ENCODE results near the gene ZNF511.

Gene ZNF511

DNA sequence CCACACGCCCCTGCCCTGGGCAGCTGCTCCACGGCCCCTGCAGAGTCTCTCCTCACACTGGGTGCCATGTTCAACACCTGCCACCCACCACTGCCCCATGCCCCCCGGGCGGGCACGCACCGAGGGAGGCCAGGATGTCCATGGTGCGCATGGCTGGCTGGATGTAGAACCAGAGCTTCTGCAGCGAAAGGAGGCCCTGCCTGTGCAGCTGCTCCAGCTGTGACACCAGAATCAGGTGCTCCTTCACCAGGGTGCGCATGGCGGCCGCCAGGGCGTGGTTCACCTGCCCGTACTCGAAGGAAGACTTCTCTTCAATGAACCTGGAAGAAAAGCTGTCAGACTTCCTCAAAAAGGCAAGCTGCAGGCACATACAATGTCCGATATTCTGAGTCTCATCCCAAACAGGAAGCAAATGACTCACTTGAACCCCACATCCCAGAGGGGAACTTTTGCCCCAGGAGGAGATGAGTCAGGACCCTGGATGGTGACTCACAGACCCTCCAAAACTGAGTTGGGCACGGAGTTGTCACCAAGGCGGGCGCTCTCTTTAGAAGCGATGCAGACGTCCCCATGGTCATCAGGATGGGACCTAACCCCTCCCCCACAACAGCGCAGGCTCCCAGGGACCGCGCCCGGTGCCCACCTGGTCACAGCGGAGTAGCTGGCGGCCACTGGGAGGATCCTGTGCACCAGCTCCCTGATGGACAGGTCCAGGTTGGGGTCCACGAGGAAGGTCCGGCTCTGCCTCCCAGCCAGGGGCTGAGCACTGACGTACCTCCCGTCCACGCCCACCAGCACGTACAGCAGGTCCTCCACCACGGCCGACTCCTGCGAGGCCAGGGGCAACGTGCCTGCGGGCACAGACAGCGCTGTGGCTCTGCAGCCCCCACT lies 15.6 kb upstream of the ZNF511 start:
- no peak for DNase-seq (ENCODE audit: low read depth)
- no peak overlapping the region for H3K4me3 ChIP-seq (ENCODE audit: control insufficient read depth, low read depth, low read length)

DNA sequence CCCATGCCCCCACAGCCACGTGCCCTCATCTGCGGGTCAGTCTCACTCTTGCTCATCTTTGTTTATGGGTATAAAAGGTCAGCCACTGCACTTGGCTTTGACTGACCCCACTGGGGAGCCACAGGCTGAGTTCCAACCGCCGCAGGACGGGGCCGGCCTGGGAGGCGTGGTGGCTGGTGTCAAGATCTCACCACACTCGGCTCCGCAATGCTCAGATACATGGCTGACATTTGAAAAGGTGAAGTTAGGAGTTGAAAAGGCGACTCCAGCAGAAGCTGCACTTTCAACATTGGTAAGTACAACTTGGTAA lies 14.9 kb upstream of the ZNF511 start:
- no peak overlapping the region for H3K4me3 ChIP-seq (ENCODE audit: control insufficient read depth, low read depth, low read length)
- no peak for DNase-seq (ENCODE audit: low read depth)
- TF ChIP-seq, protein P1, sequence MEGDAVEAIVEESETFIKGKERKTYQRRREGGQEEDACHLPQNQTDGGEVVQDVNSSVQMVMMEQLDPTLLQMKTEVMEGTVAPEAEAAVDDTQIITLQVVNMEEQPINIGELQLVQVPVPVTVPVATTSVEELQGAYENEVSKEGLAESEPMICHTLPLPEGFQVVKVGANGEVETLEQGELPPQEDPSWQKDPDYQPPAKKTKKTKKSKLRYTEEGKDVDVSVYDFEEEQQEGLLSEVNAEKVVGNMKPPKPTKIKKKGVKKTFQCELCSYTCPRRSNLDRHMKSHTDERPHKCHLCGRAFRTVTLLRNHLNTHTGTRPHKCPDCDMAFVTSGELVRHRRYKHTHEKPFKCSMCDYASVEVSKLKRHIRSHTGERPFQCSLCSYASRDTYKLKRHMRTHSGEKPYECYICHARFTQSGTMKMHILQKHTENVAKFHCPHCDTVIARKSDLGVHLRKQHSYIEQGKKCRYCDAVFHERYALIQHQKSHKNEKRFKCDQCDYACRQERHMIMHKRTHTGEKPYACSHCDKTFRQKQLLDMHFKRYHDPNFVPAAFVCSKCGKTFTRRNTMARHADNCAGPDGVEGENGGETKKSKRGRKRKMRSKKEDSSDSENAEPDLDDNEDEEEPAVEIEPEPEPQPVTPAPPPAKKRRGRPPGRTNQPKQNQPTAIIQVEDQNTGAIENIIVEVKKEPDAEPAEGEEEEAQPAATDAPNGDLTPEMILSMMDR (IDR thresholded peaks at IDR 0.05; ENCODE audit: control insufficient read depth, insufficient read depth, low read depth, low read length, missing control alignments), result no peak

More for the DNA sequence above, 15.6 kb upstream of the ZNF511 start:
- TF ChIP-seq, protein P1 (IDR thresholded peaks at IDR 0.05; ENCODE audit: control insufficient read depth, insufficient read depth, low read depth, low read length, missing control alignments), result no peak

DNA sequence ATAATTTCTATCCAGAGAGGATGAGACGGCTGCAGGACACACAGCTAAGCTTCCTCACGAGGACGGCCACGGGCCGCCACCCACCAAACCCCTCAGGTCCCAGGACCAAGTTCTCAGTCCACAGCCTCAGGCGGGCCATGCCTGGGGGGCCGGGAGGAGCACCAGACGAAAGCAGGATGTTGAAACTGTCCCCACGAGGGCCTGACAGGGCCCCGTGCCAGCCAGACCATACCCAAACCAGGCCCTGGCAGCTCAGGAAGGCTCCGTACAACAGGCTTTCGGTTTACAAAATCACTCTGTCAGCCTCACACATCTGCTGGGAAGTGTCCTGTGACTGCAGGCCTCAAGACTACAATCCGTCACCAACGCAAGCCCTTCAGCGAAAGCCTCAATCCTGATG lies 14.5 kb upstream of the ZNF511 start:
- TF ChIP-seq, protein P1 (IDR thresholded peaks at IDR 0.05; ENCODE audit: control insufficient read depth, insufficient read depth, low read depth, low read length, missing control alignments), result no peak
- H3K4me3 ChIP-seq (ENCODE audit: control insufficient read depth, low read depth, low read length), result no peak overlapping the region
- DNase-seq (ENCODE audit: low read depth), result no peak

DNA sequence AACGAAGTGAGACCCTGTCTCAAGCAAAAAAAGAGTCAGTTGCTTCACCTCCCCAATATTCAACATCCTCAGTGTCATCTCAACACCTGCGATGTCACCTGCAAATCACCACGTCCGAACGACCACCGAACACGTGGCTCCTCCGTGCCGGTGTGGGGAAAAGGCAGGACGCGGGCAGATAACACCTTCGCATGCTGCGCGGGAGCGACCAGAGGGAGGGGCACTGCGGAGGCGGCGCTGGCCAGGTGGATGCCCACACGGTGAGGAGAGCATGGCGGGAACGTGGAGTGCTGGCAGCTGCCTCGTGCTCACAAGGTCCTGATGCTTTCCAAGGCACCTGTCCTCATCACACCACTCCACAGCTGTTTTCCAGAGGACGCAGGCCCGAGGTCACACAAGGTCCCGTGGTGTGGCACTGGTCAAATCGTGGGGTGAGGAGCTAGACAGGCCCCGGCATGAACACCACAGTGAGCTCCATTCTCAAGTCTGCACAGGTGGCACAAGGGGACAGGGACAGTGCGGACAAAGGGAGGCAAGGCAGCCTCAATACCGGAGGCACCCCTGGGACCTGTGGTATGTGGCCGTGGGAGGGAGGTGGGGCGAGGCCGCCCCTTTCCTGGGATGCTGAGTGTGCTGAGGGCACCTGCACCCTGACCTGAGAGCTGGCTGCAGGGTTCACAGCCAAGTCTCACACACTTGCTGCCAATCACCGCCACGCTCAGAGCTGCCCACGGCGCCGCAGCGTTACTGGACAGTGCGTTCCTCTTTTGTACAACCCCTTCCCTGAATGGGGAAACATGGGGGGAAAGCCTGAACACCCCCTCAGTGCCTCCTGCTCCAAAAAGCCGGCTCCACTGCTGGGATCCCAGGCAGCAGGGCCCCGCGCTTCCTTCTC lies 13.0 kb upstream of the ZNF511 start:
- DNase-seq (ENCODE audit: low read depth), result no peak
- H3K4me3 ChIP-seq (ENCODE audit: control insufficient read depth, low read depth, low read length), result no peak overlapping the region
- TF ChIP-seq, protein P1 (IDR thresholded peaks at IDR 0.05; ENCODE audit: control insufficient read depth, insufficient read depth, low read depth, low read length, missing control alignments), result no peak

DNA sequence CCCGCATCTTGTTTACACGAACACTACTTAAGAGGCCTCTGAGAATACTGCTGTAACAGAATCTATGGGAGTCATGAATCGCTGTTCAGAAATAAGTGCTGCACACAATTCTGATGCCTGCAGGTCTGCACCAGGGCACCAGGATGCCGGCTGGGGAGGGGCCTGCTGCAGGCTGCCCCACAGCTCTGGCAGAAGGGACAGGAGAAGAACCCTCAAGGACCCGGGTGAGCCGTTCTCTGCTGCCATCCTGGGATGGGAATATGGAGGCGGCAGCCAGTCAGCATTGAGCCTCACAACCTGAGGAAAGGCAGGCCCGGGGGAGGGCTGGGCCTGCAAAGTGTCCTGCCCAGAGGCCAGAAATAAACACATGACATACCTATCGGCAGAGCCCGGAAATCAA lies 11.2 kb upstream of the ZNF511 start:
- TF ChIP-seq, protein P1 (IDR thresholded peaks at IDR 0.05; ENCODE audit: control insufficient read depth, insufficient read depth, low read depth, low read length, missing control alignments), result no peak
- no peak overlapping the region for H3K4me3 ChIP-seq (ENCODE audit: control insufficient read depth, low read depth, low read length)
- DNase-seq (ENCODE audit: low read depth), result no peak

DNA sequence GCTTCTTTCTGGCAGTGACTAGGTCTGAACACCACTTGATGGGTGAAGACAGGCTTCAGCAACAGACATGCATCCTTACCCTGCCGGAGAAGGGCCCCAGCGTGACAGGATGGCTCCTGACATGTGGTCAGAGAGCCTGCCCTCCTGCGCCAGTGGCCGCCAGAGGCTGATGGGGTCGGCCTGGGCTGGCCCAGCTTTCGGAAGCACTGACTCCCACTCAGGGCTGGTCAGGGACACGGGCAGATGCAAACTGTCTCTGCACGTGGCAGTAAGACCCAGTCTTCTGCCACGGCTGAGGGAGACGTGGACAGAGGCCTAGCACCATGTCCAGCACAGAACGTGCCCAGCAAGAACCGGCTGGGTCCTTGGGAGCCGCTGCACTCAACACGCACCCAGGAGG lies 10.2 kb upstream of the ZNF511 start:
- TF ChIP-seq, protein P1 (IDR thresholded peaks at IDR 0.05; ENCODE audit: control insufficient read depth, insufficient read depth, low read depth, low read length, missing control alignments), result no peak
- no peak for DNase-seq (ENCODE audit: low read depth)
- no peak overlapping the region for H3K4me3 ChIP-seq (ENCODE audit: control insufficient read depth, low read depth, low read length)

Data from AG09309 (cell line).